NCI-H2171 treated with DMSO at 0.1 percent for 48 hours (cell line): Measurements from ENCODE around the gene C22orf15.
"Not testable (repeated sequence)": the region's sequence is repeated elsewhere in the genome, so short reads cannot be mapped to it uniquely, and the experiment has no call there.

Experiments used
- DNase-seq: peaks from one replicate; lab custom pipeline; 2025; lab: John Stamatoyannopoulos, UW

C22orf15 gene, protein sequence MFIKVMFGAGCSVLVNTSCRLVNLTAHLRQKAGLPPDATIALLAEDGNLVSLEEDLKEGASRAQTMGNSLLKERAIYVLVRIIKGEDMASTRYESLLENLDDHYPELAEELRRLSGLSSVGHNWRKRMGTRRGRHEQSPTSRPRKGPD

DNA sequence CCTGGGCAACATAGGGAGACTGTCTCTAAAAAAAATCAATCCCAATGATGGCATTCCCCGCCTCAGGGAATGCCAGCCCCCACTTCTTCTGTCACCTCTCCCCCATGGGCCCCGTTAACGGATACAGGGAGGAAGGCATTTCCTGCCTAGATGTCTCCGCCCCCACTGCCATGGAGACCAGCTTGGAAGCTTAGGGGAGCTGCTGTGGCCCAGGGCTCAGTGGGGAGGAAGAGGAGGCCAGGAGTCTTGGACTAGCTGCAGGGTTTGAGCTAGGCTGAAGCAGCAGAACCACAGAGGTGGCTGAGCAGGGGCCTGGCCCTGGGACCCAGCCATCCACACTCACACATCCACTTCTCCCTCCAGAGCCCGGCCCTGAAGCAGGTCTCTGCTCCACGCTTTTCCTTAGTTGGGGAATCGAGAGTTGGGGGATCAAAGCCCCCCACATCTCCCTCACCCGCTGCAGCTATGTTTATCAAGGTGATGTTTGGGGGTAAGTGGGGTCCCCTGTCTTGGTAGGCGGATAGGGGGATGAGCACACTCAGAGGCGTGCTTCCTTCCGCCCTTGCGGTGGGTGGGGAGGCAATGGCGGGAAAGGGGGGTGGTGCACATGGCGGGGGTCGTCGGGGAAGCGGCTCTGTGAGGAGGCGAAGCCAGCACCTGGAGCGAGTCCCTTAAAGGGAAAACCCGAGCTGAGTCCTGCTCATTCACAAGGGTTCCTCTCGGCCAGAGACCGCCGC is at the start of gene C22orf15:
Gene C22orf15 (plus strand): TSS at position 149 of the 737 bp plus-strand sequence. CDS start 317 bp downstream, at position 466.
- DNase-seq, result no peak

DNA sequence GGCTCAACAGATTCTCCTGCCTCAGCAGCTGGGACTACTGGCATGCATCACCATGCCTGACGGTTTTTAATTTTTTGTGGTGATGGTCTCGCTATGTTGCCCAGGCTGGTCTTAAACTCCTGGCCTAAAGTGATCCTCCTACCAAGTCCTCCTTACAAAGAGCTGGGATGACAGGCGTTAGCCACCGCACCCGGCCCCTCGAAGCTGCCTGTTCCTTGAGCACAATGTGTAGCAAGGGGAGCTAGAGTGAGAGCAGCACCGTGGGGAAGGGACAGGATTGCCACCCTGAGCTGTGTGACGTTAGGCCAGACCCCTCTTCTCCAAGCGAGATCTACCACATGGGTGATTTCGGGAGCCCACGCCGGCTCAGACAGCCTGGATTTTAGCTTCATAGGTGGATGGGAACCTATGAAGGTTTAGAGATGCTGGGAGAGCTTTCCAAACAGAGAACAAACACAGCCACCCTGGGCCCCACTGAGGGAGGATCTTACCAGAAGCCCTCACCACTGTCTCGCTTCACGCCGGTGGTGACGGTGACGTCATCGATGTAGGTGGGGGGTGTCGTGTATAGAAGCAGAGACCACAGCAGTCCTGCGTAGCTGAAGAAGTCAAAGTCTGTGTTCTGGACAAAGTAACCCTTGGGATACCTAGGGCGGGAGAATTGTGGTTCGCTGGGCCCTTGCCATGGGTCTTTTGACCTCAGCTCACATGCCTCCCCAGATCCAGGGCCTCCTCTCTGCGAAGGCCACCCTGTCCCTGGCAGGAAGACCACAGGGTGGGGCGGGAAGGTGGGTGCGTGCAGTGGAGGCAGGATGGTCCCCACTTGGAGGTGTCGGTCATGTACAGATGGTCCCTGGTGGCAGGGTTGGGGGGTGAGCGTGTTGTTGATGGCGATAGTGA is 48.8 kb upstream of the C22orf15 start:
- no peak for DNase-seq

DNA sequence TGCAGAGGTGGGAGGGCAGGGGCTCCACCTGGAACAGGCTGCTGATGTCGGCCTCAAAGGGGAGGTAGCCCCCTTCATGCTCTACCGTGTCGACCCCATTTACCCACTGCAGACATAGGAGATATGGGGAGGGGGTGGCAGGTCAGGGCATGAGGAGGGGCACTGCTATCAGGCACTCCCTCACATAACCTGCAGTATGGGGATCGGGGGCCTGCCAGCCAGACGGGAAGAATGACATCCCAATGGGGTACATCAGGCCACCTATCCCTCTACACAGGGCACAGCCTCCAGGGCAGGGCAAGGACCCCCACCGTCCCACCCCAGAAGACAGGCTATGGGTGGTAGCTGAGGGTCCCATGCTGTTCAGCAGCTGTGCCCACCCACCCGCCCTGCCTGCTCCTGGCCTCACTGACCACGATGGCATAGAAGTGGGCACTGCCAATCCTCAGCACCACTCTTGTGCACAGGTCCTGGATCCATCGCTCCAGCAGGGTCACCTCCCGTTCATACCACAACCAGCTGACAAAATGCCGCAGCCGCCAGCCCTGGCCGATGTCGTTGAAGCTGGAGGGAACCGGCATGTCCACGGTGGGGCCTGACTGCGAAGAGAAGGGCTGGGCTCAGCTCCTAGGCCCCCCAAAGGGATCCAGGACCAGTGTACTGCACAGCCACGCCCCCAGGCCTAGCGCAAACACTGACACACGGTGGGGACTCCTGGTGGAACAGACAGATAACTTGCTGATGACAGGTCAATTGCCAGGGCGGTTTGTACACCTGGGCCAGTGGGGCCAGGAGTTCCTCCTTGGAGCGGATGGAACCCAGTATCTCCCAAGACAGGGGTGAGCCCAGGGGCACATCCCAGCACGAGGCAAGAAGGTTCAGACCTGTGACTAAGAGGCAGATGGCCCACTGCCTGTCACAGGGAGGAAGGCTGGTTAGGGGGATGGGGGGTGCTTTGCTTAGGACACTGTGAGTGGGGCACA is 47.9 kb upstream of the C22orf15 start:
- DNase-seq, result no peak

DNA sequence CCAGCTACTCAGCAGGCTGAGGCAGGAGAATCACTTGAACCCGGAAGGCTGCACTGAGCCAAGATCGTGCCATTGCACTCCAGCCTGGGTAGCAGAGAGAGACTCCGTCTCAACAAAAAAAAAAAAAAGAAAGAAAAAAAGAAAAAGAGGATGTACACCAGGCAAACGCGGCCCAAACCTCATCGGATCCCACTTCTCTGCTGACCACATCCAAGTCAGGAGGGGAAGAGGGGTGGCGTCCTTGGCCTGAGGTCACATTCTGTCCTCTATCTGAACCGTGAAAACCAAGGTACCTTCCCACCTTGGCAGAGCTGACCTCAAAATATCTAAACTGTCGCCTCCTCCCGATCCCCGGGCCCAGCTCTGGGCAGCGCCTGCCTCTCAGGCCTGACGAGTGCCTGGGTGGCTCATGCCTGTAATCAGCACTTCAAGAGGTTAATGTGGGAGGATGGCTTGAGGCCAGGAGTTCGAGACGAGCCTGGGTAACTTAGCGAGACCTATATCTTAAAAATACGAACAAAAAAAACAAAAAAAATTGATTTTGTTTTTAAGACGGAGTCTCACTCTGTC is 46.9 kb upstream of the C22orf15 start:
- DNase-seq, result no peak

DNA sequence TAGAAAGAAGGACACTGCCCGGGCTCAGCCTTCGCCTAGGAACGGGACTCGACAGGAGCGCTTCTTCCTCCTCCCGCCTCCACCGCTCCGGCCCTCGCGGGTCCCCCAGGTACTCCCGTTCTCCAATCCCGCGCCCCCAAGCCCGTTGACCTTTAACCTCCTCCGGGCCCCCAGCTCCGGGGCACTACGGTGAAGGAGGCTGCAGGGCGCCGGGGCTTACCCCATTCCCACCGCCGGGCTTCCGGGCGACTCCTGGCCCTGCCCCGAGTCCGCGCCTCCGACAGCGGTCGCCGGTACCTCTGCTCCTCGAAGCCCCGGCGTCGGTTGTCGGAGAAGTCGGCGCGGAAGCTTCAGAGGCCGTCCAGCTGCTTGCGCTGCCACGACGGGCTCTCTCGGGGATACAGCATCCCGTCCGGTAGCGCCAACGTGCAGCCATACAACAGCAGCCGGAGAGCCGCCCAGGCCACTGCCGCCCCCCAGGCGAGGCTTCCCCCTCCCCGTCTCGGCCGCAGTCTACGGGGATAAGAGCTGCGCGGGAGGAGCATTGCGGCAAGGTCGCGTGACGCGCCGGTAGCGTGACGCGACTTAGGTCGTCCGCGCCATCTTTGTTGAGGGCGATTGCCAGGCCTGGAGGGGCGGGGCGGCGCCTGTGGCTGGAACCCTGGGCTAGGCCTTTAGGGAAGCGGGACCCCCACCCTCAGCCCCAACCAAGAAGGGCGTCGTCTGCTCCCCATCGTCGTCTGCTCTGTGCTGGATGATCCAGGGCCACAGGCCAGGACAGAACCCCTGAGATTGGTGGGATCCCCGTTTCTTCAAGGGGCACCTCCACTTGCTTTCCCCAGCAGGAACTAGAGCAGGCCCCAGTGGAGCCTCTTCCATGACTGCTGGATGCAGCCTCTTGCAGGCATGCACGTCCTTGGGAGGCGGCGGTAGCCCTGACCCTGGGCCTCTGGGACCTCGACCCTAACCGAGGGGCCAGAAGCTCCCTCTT is 45.7 kb upstream of the C22orf15 start:
- peak; percentile 83 for DNase-seq

DNA sequence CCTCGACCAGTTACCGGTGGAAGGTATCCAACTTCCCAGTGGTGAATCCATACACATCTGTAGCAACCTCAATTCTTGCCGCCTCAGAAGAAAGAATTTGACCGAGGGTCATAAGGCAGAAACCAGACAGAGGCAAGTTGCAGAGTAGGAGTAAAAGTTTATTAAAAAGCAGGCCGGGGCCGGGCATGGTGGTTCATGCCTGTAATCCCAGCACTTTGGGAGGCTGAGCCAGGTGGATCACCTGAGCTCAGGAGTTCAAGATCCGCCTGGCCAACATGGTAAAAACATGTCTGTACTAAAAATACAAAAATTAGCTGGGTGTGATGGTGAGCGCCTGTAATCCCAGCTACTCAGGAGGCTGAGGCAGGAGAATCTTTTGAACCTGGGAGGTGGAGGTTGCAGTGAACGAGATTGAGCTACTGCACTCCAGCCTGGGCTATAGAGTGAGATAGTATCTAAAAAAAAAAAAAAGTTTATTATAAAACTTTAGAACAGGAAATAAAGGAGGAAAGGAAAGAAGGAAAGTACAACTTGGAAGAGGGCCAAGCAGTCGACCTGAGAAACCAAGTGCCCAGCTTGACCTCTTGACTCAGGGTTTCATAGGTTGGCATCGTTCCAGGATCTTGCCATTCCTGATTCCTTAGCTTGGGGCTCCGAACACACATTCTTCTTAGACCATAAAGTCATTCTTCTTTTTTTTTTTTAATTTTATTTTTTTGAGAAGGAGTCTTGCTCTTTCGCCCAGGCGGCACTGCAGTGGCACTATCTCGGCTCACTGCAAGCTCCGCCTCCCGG is 44.2 kb upstream of the C22orf15 start:
- DNase-seq, result no peak

DNA sequence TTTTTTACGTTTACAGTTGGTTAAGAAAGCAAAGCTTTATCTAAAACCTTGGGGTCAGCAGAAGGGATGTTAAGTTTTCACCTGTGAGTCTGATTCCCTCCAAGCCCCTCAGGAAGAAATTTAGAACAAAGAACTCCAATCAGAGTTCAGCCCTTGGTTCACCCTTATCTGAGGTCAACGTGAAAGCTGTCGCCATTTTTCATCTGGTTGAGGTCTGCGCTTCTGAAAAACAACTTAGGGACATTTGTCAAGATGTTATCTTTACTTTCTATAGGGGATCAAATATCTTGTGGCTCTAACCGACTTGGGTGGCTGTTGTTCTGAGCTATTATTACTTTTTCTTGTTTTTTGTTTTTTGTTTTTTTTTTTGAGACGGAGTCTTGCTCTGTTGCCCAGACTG is 41.9 kb upstream of the C22orf15 start:
- no peak for DNase-seq

DNA sequence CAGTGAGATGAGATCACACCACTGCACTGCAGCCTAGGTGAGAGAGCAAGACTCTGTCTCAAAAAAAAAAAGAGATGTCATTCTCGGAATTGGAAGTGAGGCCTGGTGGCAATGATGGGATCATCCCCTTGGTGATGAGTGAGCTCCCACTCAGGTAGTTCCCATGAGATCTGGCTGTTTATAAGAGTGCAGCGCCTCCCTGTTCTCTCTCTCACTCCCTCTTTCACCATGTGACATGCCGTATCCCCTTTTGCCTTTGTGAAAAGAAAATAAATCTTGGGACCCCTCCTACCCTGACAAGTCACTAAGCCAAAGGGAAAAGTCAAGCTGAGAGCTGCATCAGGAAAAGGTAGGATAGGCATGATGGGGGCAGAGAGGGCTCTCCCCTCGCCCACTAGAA is 40.6 kb upstream of the C22orf15 start:
- peak; percentile 50 for DNase-seq

DNA sequence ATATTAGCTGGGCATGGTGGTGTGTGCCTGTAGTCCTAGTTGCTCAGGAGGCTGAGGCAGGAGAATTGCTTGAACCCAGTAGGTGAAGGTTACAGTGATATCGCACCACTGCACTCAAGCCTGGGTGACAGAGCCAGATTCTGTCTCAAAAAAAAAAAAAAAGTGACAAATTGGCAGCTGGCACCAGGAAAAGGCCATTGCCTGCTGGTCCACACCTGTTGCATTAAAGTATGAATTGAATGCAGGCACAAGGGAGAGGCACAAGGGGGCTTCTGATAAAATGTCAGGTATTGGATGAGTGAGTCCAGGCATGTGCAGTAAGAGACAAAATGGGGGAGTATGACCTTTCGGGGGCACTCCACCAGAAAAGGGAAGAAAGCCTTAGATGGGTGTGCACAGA is 40.1 kb upstream of the C22orf15 start:
- peak; percentile 48 for DNase-seq

DNA sequence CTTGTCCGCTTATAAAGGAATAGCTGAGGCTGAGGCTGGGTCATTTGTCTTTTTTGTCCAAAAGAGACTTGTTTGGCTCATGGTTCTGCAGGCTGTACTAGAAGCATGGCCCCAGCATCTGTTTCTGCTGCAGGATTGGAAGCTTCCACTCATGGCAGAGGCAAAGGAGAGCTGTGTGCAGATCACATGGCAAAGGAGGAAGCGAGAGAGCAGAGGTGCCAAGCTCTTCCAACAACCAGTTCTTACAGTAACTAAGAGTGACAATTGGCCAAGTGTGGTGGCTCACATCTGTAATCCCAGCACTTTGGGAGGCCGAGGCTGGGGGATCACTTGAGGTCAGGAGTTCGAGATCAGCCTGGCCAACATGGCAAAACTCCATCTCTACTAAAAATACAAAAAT is 34.7 kb upstream of the C22orf15 start:
- DNase-seq, result not testable (repeated sequence)

DNA sequence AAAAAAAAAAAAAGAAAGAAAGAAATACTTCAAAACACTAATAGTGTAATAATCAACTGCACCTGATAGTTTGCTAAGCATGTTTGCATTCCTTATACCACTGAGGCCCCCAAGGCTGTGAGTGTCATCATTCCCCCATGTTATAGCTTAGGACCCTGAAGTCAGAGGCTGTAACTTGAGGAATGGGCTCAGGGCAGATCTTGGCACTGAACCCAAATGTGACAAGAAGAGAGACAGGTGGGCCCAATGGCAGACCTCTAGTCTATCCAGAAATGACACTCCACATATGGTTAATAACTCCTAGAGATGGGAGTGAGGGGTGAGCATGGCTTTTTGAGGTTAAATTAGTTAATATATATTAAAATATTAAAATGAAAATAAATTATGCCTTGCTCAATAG is 25.1 kb upstream of the C22orf15 start:
- no peak for DNase-seq

DNA sequence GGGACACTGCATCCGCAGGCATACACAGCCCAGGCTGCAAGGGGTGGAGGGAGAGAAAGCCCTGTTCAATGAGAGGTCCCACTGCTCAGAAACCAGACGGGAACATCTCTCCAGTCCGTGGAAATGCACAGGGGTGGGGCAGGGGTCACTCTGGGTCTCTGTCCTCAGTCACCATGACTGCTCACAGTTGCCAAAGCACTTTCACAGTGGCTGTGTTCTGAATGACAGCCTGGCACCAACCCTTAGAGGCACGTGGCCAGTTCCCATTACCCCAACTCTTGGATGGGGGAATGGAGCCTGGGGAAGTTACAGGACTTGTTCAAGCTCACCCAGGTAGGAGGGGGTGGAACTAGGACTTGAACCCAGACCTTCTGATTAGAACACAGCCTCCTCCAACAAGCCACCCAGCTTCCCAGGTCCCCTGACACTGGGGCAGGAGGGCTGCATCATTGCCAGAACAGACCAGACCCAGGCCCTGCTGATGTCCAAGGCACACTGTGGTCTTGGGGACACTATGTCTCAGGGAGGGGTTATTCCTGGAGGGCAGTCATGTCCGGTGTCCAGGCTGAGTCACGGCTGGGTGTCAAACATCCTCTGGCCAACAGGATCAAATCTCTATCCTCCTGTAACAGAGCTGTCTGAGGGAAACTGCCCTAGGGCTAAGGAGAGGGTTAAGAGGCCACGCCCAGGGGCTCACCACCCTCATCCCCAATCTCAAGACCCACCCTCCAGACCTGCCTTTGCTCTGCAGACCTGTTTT is 20.1 kb upstream of the C22orf15 start:
- no peak for DNase-seq

DNA sequence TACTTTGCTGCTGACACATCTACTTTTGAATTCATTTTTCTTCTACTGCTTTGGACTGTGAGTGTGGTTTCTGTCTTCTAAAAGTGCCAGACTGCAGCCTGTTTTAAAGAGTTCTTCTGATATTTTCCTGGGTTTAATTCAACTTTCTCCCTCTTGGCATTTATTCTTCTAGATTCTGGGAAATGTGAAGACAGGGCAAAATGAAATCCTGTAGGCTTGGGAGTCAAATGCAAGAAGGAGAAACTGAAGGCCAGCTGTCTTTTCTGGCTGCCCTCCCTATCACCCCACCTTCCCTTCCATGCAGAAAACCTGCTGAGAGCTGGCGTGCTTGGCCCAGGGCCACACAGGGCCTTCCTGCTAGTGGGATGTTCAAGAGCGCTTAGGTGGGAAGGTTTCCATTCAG is 19.5 kb upstream of the C22orf15 start:
- DNase-seq, result peak; percentile 67

DNA sequence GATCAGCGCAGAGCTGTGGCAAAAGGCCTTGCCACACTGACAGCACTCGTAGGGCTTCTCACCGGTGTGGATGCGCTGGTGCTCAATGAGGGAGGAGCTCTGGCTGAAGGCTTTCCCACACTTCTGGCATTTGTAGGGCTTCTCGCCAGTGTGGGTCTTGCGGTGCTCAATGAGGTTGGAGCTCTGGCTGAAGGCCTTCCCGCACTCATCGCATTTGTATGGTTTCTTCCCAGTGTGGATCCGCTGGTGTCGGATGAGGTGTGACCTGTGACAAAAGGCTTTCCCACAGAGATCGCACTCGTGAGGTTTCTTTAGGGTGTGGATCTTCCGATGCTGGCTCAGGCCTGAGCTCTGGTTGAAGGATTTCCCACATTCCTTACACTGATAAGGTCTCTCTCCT is 18.8 kb upstream of the C22orf15 start:
- no peak for DNase-seq

DNA sequence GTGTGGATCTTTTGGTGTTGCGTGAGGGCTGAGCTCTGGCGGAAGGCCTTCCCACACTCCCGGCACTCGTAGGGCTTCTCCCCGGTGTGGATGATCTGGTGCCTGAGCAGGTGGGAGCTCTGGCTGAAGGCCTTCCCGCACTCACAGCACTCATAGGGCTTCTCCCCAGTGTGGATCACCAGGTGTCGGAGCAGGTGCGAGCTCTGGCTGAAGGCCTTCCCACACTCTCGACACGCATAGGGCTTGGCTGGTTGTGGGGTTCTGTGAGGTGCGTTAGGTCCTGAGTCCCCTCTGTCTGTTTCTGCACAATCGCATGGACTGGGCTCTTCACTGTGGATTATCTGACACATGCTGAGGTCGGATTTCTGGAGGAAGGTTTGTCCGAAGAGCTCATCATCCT is 18.3 kb upstream of the C22orf15 start:
- DNase-seq, result no peak

DNA sequence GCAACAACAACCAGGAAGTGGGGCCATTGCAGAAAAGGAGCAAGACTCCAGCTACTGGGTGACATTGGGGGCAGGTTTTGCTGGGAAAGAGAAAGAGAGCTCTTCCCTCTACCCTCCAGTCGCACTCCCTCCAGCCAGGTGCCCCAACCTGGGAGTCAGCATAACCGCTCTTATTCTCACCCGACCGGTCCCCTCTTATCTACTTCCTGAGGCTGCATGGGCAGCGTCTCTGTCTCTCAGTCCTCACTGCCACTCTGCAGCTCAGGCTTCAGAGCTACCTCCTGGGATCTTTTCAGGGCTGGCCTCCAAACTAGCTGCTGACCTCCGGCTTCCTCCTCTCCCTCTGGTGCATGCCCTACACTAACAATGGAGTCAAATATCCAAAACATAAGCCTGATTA is 17.0 kb upstream of the C22orf15 start:
- DNase-seq, result no peak

DNA sequence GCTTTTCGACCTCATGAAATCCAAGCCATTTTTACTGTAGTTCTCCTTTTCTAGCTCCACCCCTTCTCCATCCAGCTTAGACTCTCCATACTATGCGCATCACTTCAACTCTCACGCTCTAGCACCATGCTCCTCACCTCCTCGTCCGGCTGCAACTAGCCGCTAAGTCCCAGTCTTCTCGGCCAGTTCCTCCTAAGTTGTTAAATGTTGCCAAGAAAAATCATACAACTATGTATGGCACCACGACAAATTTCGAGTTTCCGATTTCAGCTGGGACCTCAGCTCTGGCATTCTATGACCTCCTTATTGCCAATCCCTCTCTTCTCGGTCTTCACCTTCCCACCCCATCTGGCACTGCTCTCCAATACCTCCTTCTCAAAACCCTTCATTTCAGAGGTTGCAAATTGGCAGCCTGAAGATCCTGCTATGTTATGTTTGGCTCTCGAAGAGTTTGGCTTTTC is 12.9 kb upstream of the C22orf15 start:
- DNase-seq, result no peak

DNA sequence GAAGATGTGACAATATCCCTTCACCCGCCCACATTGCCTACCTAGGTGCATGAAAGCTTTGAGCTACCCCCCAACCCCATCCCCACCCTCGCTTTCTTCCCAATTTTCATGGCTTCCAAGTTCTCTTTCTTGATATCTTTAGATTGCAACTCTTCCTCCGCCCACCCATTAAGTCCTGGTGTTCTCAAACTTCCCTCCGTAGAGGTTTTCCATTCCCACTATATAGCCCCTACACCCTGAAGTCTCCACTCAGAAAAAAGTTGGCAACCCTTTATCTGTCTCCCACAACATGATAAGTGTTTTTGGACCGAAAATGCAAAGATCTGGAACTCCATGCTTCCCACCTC is 12.4 kb upstream of the C22orf15 start:
- DNase-seq, result no peak
